HepG2 (cell line): ENCODE results near the gene ATXN8OS. TPM values are rescaled to one million over a fixed set of nuclear protein-coding genes. Genes with fewer than 3 reads are reported as not detected.

Experiments
- ATAC-seq: fragments of 200-7000 bp; cut with Tn5 transposase; 3 replicates; pipeline ENCODE4 v1.9.1; 2020; ENCODE audit warnings: mild to moderate bottlenecking, moderate library complexity
- BruUV-seq: library from RNA; stranded (reverse); fragments of 400-500 nt; replicated peaks from 2 replicates; lab custom pipeline; 2021; lab: Mats Ljungman, UMichigan
- CTCF ChIA-PET: fragments of 300-600 bp; formaldehyde crosslinking; extraction: SDS; loops from one replicate; lab custom pipeline; 2021; ENCODE audit warnings: low total read pairs, inconsistent platforms, low intra/inter-chr PET ratio; lab: Yijun Ruan, JAX
- POLR2A ChIA-PET: fragments of 350-600 bp; sonication (Branson Sonifier 250); formaldehyde crosslinking; loops from one replicate; lab custom pipeline; 2020; ENCODE audit warnings: antibody characterized with exemption, inconsistent platforms; lab: Yijun Ruan, JAX
- DNase-seq: peaks from one replicate; pipeline ENCODE4 v3.0.0-alpha.2; 2015; ENCODE audit warnings: low spot score
- FAIRE-seq: peaks from 3 replicates; lab custom pipeline; 2011; peaks lifted over from hg19 to GRCh38; lab: Jason Lieb, UNC
- H2AFZ ChIP-seq: one replicate; pipeline ENCODE4 v1.6.1; 2011; ENCODE audit warnings: low read length, inconsistent platforms
- H3K27ac ChIP-seq: fragments of 300-600 bp; 3 replicates; pipeline ENCODE4 v1.8.0; 2011; ENCODE audit warnings: mixed run types, mild to moderate bottlenecking, mixed read lengths, low read length, inconsistent platforms; ENCODE audit not compliant: insufficient read depth; ENCODE audit errors: extremely low read length
- H3K27me3 ChIP-seq, 2 experiments: fragments of 200-600 bp in 1 of 2; 2 replicates in 1 of 2; 3 replicates in 1 of 2; pipeline versions ENCODE4 v1.6.0 to v1.8.0; 2011; ENCODE audit warnings: low read length in 2 of 2, mild to moderate bottlenecking in 2 of 2, moderate library complexity in 2 of 2, inconsistent platforms in 1 of 2; ENCODE audit not compliant: insufficient read depth in 2 of 2, control insufficient read depth in 1 of 2
- H3K36me3 ChIP-seq, 2 experiments: fragments of 200-600 bp in 1 of 2; replicated peaks in 1 of 2; 2 replicates in 1 of 2; 3 replicates in 1 of 2; pipeline versions ENCODE4 v1.5.1 to v1.8.0; 2011; ENCODE audit warnings: low read length in 2 of 2, inconsistent platforms in 1 of 2; ENCODE audit not compliant: insufficient read depth in 2 of 2, control insufficient read depth in 1 of 2
- H3K4me1 ChIP-seq: 2 replicates; pipeline ENCODE4 v1.5.1; 2012; ENCODE audit warnings: low read length, inconsistent platforms; ENCODE audit not compliant: insufficient read depth
- H3K4me2 ChIP-seq: 2 replicates; pipeline ENCODE4 v1.6.0; 2011; ENCODE audit warnings: low read depth, low read length, inconsistent platforms
- H3K4me3 ChIP-seq, 3 experiments: fragments of 200-600 bp in 1 of 3; sonication (generic), shearing (Covaris generic) in 1 of 3; replicated peaks in 1 of 3; 2 replicates each; pipeline ENCODE4 v1.5.1; 2011 to 2016; ENCODE audit warnings: low read length in 3 of 3, inconsistent platforms in 2 of 3, low read depth in 2 of 3, mild to moderate bottlenecking in 2 of 3, control low read depth in 1 of 3, mixed read lengths in 1 of 3; ENCODE audit not compliant: insufficient read depth in 1 of 3
- H3K79me2 ChIP-seq: one replicate; pipeline ENCODE4 v1.6.1; 2011; ENCODE audit warnings: low read length, inconsistent platforms; ENCODE audit not compliant: insufficient read depth
- H3K9ac ChIP-seq: 2 replicates; pipeline ENCODE4 v1.6.0; 2011; ENCODE audit warnings: mild to moderate bottlenecking, low read depth, low read length, inconsistent platforms; ENCODE audit not compliant: insufficient read depth
- H3K9me3 ChIP-seq: 2 replicates; pipeline ENCODE4 v1.5.1; 2012; ENCODE audit warnings: mild to moderate bottlenecking, low read length
- H4K20me1 ChIP-seq: 2 replicates; pipeline ENCODE4 v1.6.0; 2011; ENCODE audit warnings: inconsistent platforms, mild to moderate bottlenecking, low read length, moderate library complexity; ENCODE audit not compliant: insufficient read depth
- ATF7 ChIP-seq, 2 experiments: fragments of 450-650 bp in 1 of 2; sonication (generic) in 1 of 2; formaldehyde crosslinking in 1 of 2; IDR thresholded peaks; 2 replicates each; pipeline versions ENCODE4 v1.4.0 to v1.6.1; 2016 to 2020; ENCODE audit warnings: antibody characterized with exemption in 1 of 2, mild to moderate bottlenecking in 1 of 2, missing genetic modification reagents in 1 of 2
- CREB1 ChIP-seq, 2 experiments: fragments of 450-650 bp in 1 of 2; IDR thresholded peaks; 2 replicates each; pipeline ENCODE4 v1.6.1; 2016 to 2017; ENCODE audit warnings: control low read depth in 1 of 2, mild to moderate bottlenecking in 1 of 2, missing compliant biosample characterization in 1 of 2, missing genetic modification characterization in 1 of 2
- HOXA5 ChIP-seq: sonication (generic); formaldehyde crosslinking; IDR thresholded peaks from 2 replicates; pipeline ENCODE4 v1.4.0; 2020; ENCODE audit warnings: missing genetic modification reagents
- IRX3 ChIP-seq: sonication (generic); formaldehyde crosslinking; IDR thresholded peaks from 2 replicates; pipeline ENCODE4 v1.8.1; 2023; ENCODE audit warnings: mild to moderate bottlenecking, low read depth, missing genetic modification reagents, borderline replicate concordance
- ZNF484 ChIP-seq: sonication (generic); formaldehyde crosslinking; IDR thresholded peaks from 2 replicates; pipeline ENCODE4 v1.5.1; 2020; ENCODE audit warnings: mild to moderate bottlenecking, low read depth, missing genetic modification reagents, borderline replicate concordance
- WGBS: methylation state at CpG from one replicate; pipeline ENCODE4 v1.1.6; 2017; ENCODE audit warnings: low lambda C conversion rate; 5-methylcytosine and 5-hydroxymethylcytosine counted together
- in situ Hi-C: cut with HindIII; loops from 2 replicates; pipeline ENCODE4 v1.10.0; 2017; ENCODE audit warnings: low pct_unique_long_range_greater_than_20kb; ENCODE audit not compliant: extremely low pct_ligation_motif_present
- intact Hi-C: fragments of 100-400 bp; cut with micrococcal nuclease; formaldehyde crosslinking; loops from one replicate; pipeline ENCODE4 v1.10.0; 2022; ENCODE audit not compliant: unreplicated experiment
- polyA plus RNA-seq, 8 experiments: library from polyadenylated mRNA; depleted of rRNA in 3 of 8; stranded (reverse) in 7 of 8; unstranded in 1 of 8; fragments of >200 nt; fragmentation: Illumina TruSeq in 4 of 8; extraction: Trizol in 4 of 8; gene quantifications; 2 replicates each; pipeline versions ENCODE4 v1.2.1 to v1.2.3, GENCODE V29; 2011 to 2016; ENCODE audit warnings: low read depth in 4 of 8, missing spikeins in 1 of 8, mixed read lengths in 1 of 8; ENCODE audit not compliant: insufficient read depth in 1 of 8
- total RNA-seq, 5 experiments: library from RNA; depleted of rRNA; stranded (reverse); fragments of >200 nt; fragmentation: Illumina TruSeq; extraction: Trizol; gene quantifications; 2 replicates each; pipeline ENCODE4 v1.2.3, GENCODE V29; 2016; ENCODE audit warnings: low read depth in 1 of 5

Gene ATXN8OS
- total and polyA plus RNA-seq, 2 of the 13 experiments (the other 11 are each of a cell fraction or from before 2014, with no cell fraction given), result not detected

- Histone ChIP-seq H4K20me1 (no peaks in the 10 kb centered on the region), H3K27me3 (0 out of 5 replicates have a peak, but pooled peaks cover 0 to 7% of the 10 kb centered on the region in 2 experiments), H3K9ac (no peak overlapping the region), H3K9me3 (no peaks in the 10 kb centered on the region), H2AFZ (no peak overlapping the region), H3K4me2 (no peak overlapping the region), H3K27ac (no peak overlapping the region)
- no peak for ATAC-seq
- FAIRE-seq, result no peak
- no TSS peak for BruUV-seq
- in situ Hi-C loops, result no loop called here
- TF ChIP-seq IRX3 (no peak), ATF7 (IDR thresholded peaks at IDR 0.05) (peak; percentile 91), ATF7 (CRISPR knock-in tag; IDR thresholded peaks at IDR 0.05) (no peak), CREB1 (IDR thresholded peaks at IDR 0.05) (peak; percentile 41; the same call in 1 of the 2 replicates), CREB1 (CRISPR knock-in tag; IDR thresholded peaks at IDR 0.05) (no peak)
- TF ChIP-seq, all 625 proteins: peak for 2
- POLR2A ChIA-PET, result no interaction called here
- intact Hi-C loops, result no loop called here
- no peaks in the 10 kb centered on the region for H3K4me1 ChIP-seq
- no peak for DNase-seq
- no peaks in the 10 kb centered on the region for H3K79me2 ChIP-seq
- H3K36me3 ChIP-seq, result no peaks in the 10 kb centered on the region
- CTCF ChIA-PET, result no interaction called here
- no peak overlapping the region for H3K4me3 ChIP-seq
Measured at GRCh38 chr13:70104481-70104880, 3.1 kb upstream of the ATXN8OS start.

- Histone ChIP-seq H3K4me3 (no peak overlapping the region), H3K36me3 (no peaks in the 10 kb centered on the region), H3K4me2 (no peak overlapping the region), H3K9ac (no peak overlapping the region), H3K9me3 (no peaks in the 10 kb centered on the region), H2AFZ (no peak overlapping the region), H3K27me3 (0 out of 5 replicates have a peak, but pooled peaks cover 0 to 7% of the 10 kb centered on the region in 2 experiments), H3K4me1 (no peaks in the 10 kb centered on the region), H3K27ac (no peak overlapping the region), H3K79me2 (no peaks in the 10 kb centered on the region), H4K20me1 (no peaks in the 10 kb centered on the region)
- DNase-seq (no peak), ATAC-seq (no peak), FAIRE-seq (no peak)
- ChIA-PET POLR2A (no interaction called here), CTCF (no interaction called here)
- WGBS, result 15% methylated on average over 7 of the region's 9 CpGs
- no peak for TF ChIP-seq ZNF484 (CRISPR knock-in tag)
- no peak for TF ChIP-seq HOXA5 (CRISPR knock-in tag)
- BruUV-seq, result no TSS peak
- intact Hi-C loops (no loop called here), in situ Hi-C loops (no loop called here)
Measured at GRCh38 chr13:70107125-70107497, 515 bp upstream of the ATXN8OS start.
